Cardiac muscle cell (in vitro differentiated cells and primary cell): ENCODE data around the gene POLA2. TPM values are rescaled to one million over a fixed set of nuclear protein-coding genes. Genes with fewer than 3 reads are reported as not detected.

Source experiments
- DNase-seq, 2 donors: peaks; one replicate each; pipeline versions ENCODE4 v3.0.0 to v3.0.0-alpha.2; 2010 to 2017; ENCODE audit warnings: low read depth in 1 of 2, low spot score in 1 of 2
- H3K27ac ChIP-seq: fragments of 200-600 bp; sonication (generic); 2 replicates; pipeline ENCODE4 v1.5.1; 2016
- H3K27me3 ChIP-seq: fragments of 200-600 bp; sonication (generic); 2 replicates; pipeline ENCODE4 v1.6.0; 2016; ENCODE audit warnings: control low read depth
- H3K36me3 ChIP-seq: fragments of 200-600 bp; sonication (generic); 2 replicates; pipeline ENCODE4 v1.5.1; 2016; ENCODE audit warnings: control low read depth
- H3K4me1 ChIP-seq: fragments of 200-600 bp; sonication (generic); 2 replicates; pipeline ENCODE4 v1.8.1; 2017; ENCODE audit warnings: low read depth, mild to moderate bottlenecking, mixed run types
- H3K4me3 ChIP-seq: fragments of 200-600 bp; sonication (generic); 2 replicates; pipeline ENCODE4 v1.5.1; 2016; ENCODE audit warnings: mild to moderate bottlenecking
- H3K9me3 ChIP-seq: fragments of 200-600 bp; sonication (generic); 2 replicates; pipeline ENCODE4 v1.5.1; 2017; ENCODE audit warnings: low read depth, mild to moderate bottlenecking, control low read depth
- CTCF ChIP-seq: IDR thresholded peaks from 2 replicates; pipeline ENCODE4 v1.5.1; 2012; ENCODE audit warnings: low read depth, mild to moderate bottlenecking, low read length
- polyA plus RNA-seq: library from polyadenylated mRNA; unstranded; fragments of >200 nt; fragmentation: Nextera tagmentation; extraction: Ambion mirVana; gene quantifications from 2 replicates; pipeline ENCODE4 v1.2.1, GENCODE V29; 2016
- total RNA-seq: library from RNA; depleted of rRNA; stranded (reverse); fragments of >200 nt; gene quantifications from 2 replicates; pipeline ENCODE4 v1.2.3, GENCODE V29; 2016

POLA2 gene
- total and polyA plus RNA-seq, 2 experiments from 2014 or later, result 20.3 to 31.7 TPM

DNA sequence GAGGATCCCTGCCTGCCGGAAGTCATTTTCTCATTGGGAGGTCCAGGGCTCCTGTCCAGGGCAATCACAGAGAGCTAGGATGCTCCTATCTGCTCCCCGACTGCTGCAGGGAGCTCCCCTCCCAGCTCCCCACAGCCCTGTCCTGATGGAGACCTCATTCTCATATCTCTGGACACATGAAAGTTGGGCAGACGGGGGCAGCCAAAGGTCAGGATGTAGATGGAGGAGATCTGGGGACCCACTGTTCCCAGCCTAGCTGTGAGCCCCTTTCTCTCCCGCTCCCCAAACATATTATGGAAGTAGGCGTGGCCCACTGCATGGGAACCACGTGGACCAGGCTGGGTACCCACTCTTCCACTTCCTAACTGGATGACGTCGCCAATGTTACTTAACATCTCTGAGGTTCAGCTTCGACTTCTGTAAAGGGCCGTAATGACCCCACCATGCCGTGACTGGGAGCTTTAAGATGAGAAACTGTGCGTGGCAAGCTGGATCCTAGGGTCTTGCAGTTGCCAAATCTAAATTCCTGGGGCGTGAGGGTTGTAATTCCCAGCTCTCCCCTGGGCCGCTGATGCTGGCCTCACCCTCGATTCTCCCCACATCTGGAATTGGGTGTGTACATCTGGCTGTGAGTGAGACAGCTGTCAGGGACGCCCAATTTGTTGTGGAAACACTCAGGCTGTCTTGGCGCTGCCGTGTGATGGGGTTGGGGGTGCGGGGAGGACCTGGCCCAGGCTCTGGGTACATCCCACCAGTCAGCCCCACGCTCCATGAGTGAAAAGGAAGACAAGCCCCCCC lies 54.7 kb downstream of the POLA2 start:
- peak in 1 of 2 donors; percentile 84 for DNase-seq
- Histone ChIP-seq H3K4me1 (peaks cover 9% of the 10 kb centered on the region), H3K36me3 (no peaks in the 10 kb centered on the region), H3K4me3 (no peak overlapping the region), H3K9me3 (no peaks in the 10 kb centered on the region), H3K27me3 (peaks cover 13% of the 10 kb centered on the region), H3K27ac (no peak overlapping the region)
- no peak for TF ChIP-seq CTCF

- Histone ChIP-seq H3K9me3 (no peaks in the 10 kb centered on the region), H3K27ac (no peak overlapping the region), H3K4me1 (peaks cover 9% of the 10 kb centered on the region), H3K36me3 (no peaks in the 10 kb centered on the region), H3K4me3 (no peak overlapping the region), H3K27me3 (peaks cover 13% of the 10 kb centered on the region)
- peak in 1 of 2 donors; percentile 71 for DNase-seq
- TF ChIP-seq CTCF, result no peak
These were observed 55.4 kb downstream of the POLA2 start for GRCh38 chr11:65317025-65317786.

DNA sequence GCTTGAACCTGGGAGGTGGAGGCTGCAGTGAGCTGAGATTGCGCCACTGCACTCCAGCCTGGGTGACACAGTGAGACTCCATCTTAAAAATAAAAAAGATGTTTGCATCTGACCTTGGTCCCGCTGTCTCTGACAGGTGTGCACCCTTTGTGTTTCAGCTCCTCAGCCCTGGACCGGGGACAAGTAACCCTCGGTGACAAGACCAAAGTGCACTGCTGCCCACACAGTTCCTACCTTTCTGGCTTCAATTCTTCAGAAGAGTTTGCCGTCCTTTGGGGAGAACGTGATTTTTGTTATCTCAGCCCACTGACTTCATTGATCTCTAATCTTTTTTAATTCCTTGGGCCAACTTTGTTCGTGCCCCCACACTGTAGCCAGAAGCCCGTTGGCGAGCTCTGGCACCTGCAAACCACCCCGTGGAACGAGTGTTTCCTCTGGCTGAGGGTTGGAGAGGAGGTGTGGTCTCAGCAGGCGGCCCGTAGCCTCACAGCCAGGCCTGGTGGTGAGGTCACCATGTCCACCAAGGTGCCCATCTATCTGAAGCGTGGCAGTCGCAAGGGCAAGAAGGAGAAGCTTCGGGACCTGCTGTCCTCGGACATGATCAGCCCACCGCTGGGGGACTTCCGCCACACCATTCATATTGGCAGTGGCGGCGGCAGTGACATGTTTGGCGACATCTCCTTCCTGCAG lies 58.8 kb downstream of the POLA2 start:
- DNase-seq, result no peak
- no peak for TF ChIP-seq CTCF
- H3K27me3 ChIP-seq, result no peaks in the 10 kb centered on the region
- no peak overlapping the region for H3K27ac ChIP-seq
- no peak overlapping the region for H3K4me3 ChIP-seq
- no peaks in the 10 kb centered on the region for H3K36me3 ChIP-seq
- peaks cover 9% of the 10 kb centered on the region for H3K4me1 ChIP-seq
- H3K9me3 ChIP-seq, result no peaks in the 10 kb centered on the region

- H3K27me3 ChIP-seq, result no peaks in the 10 kb centered on the region
- no peak for TF ChIP-seq CTCF
- H3K9me3 ChIP-seq, result no peaks in the 10 kb centered on the region
- H3K4me3 ChIP-seq, result no peak overlapping the region
- DNase-seq, result no peak
- H3K36me3 ChIP-seq, result no peaks in the 10 kb centered on the region
- H3K4me1 ChIP-seq, result peaks cover 9% of the 10 kb centered on the region
- H3K27ac ChIP-seq, result no peak overlapping the region
These were observed 59.3 kb downstream of the POLA2 start for GRCh38 chr11:65321076-65321475.

- no peaks in the 10 kb centered on the region for H3K36me3 ChIP-seq
- DNase-seq, result no peak
- H3K27me3 ChIP-seq, result no peaks in the 10 kb centered on the region
- TF ChIP-seq CTCF, result no peak
- H3K9me3 ChIP-seq, result no peaks in the 10 kb centered on the region
- no peak overlapping the region for H3K4me3 ChIP-seq
- H3K27ac ChIP-seq, result no peak overlapping the region
- peaks cover 8% of the 10 kb centered on the region for H3K4me1 ChIP-seq
These were observed 60.2 kb downstream of the POLA2 start for GRCh38 chr11:65321828-65322485.
